Nucleus accumbens (tissue), 56 donors: ENCODE data around the gene PRSS37.

ENCODE experiments used
- DNase-seq, 56 donors: peaks; one replicate each; lab custom pipeline; 2025; lab: John Stamatoyannopoulos, UW

The PRSS37 gene

DNA sequence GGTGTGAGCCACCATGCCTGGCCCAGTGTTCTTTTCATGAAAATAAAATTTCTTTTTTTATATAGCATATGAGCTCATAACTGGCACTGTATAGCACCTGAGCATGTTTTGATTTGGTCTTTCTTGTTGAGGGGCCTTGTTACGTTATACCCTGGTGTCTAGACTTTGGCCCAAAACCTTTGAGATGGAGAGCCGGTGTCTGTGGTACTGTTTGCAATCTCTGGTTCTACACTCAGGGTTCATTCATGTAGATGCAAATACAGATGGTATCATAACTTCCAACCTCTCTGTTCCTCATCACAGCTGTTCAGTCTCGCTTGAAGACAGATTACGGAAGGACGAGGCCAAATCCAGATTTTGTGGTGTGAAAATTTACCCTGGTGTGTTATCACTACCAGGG lies 51.4 kb downstream of the PRSS37 start, which contains the start of gene TAS2R5:
TAS2R5 (plus strand) TSS at position 301 of the 400 bp plus-strand sequence. CDS start 145 bp downstream, outside the sequence.
- DNase-seq: no peak

DNA sequence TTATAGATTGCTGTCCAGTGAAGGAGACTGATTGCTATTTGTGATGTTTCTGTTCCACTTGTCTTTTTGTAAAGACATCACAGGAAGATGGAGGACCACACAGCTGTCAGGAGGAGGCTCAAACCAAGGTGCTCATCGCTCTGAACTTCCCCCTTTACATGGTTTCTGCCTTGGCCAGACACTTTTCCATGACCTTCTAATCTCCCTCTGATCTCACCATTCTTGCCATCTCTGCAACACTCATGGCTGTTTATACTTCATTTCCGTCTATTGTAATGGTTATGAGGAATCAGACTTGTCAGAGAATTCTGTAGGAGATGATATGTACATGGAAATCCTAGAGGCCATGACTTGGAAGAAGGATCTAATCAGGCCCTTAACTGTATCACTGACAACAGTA lies 53.0 kb downstream of the PRSS37 start:
- no peak for DNase-seq
